Naive thymus-derived CD8-positive, alpha-beta T cell (primary cell): ENCODE measurements around the gene DEFB110. TPM values are rescaled to one million over a fixed set of nuclear protein-coding genes. Genes with fewer than 3 reads are reported as not detected.
A peak's percentile ranks its signal among the peaks of the same experiment; 100 is the strongest.

Experiments
- ATAC-seq, 2 donors: fragments of 150-1000 bp; cut with Tn5 transposase in 1 of 2; sonication (Bioruptor Pico), chemical (Tn5 transposase) in 1 of 2; 1 replicate in 1 of 2; 2 replicates in 1 of 2; pipeline ENCODE4 v1.10.0; 2021; ENCODE audit warnings: mild to moderate bottlenecking in 2 of 2, moderate library complexity in 2 of 2
- POLR2A ChIA-PET: fragments of 350-600 bp; sonication (Branson Sonifier 250); formaldehyde crosslinking; loops from one replicate; lab custom pipeline; 2021; ENCODE audit warnings: antibody characterized with exemption; lab: Charles Lee
- DNase-seq, 10 donors: peaks; one replicate each; pipeline versions ENCODE4 v3.0.0 to v3.0.0-alpha.2; 2020 to 2022
- H3K27ac Mint-ChIP-seq, 10 donors: one replicate each; pipeline ENCODE4 v1.8.0; 2020 to 2022; ENCODE audit warnings: mild to moderate bottlenecking in 10 of 10, mixed read lengths in 10 of 10, moderate library complexity in 4 of 10, inconsistent platforms in 1 of 10
- H3K27me3 Mint-ChIP-seq, 5 donors: one replicate each; pipeline ENCODE4 v1.8.0; 2021 to 2022; ENCODE audit warnings: mixed read lengths in 5 of 5
- H3K36me3 Mint-ChIP-seq, 3 donors: one replicate each; pipeline ENCODE4 v1.8.0; 2020 to 2022; ENCODE audit warnings: mixed read lengths in 3 of 3, mild to moderate bottlenecking in 2 of 3, inconsistent platforms in 1 of 3
- H3K4me1 Mint-ChIP-seq, 4 donors: one replicate each; pipeline ENCODE4 v1.8.0; 2021 to 2022; ENCODE audit warnings: mixed read lengths in 4 of 4
- H3K4me3 Mint-ChIP-seq, 10 donors: one replicate each; pipeline ENCODE4 v1.8.0; 2020 to 2022; ENCODE audit warnings: mild to moderate bottlenecking in 10 of 10, mixed read lengths in 10 of 10, moderate library complexity in 6 of 10, inconsistent platforms in 1 of 10
- H3K9me3 Mint-ChIP-seq, 9 donors: one replicate each; pipeline ENCODE4 v1.8.0; 2020 to 2022; ENCODE audit warnings: mixed read lengths in 9 of 9, mild to moderate bottlenecking in 3 of 9, inconsistent platforms in 1 of 9, moderate library complexity in 1 of 9
- polyA plus RNA-seq, 3 donors: library from polyadenylated mRNA; unstranded; fragments of 300-500 nt; fragmentation: Illumina TruSeq; gene quantifications; one replicate each; pipeline ENCODE4 v1.2.3, GENCODE V29; 2021
- total RNA-seq, 8 experiments: library from RNA in 2 of 8; stranded (reverse) in 2 of 8; gene quantifications; one replicate each; pipeline ENCODE4 v1.2.3 and lab custom pipeline; 2021 to 2026

DEFB110 gene
- total and polyA plus RNA-seq, 5 experiments from 2014 or later = not detected

DNA sequence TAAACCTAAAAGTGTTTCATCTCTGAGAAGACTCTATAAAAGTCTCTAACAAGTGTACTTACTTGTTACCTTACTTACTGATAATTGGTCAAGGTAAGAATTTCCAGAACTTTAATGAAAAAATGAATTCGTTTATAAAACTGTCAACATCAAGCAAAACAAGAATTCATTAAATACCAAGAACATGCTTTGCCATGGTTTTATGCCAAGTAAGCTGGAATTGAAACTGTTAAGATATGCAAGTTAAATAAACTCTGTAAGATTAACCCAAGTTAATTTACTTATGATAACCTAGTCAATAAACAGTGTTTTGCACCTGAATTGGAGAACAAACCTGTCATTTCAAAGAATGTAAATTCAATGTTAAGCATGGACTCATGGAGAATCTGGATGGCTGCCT, 35.2 kb downstream of the DEFB110 start:
- POLR2A ChIA-PET = no interaction called here
- H3K36me3 Mint-ChIP-seq = no peaks in the 10 kb centered on the region
- peaks cover 0 to 7% (median 0%) of the 10 kb centered on the region in 9 donors for H3K9me3 Mint-ChIP-seq
- ATAC-seq (no peak), DNase-seq (no peak)
- H3K27ac Mint-ChIP-seq = no peak overlapping the region
- H3K4me3 Mint-ChIP-seq = no peak overlapping the region
- H3K27me3 Mint-ChIP-seq = no peaks in the 10 kb centered on the region
- no peaks in the 10 kb centered on the region for H3K4me1 Mint-ChIP-seq

DNA sequence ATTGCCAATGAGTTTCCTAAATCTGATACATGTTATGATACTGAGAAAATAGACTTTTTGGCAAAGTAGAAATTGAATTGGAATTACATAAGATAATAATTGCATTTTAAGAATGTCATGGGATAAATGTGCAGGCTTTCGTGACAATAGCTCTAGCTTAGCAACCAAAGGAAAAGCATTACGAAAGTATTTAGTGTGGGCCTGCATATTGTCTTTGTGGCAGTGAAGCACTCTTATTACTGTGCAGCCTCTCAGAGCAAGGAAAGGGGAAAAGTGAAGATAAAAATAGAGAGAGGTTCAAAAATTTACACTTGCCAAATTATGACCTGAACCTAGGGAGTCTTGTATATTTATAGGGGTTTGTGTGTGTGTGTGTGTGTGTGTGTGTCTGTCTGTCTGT, 39.7 kb downstream of the DEFB110 start:
- peaks cover 0 to 10% (median 2%) of the 10 kb centered on the region in 9 donors for H3K9me3 Mint-ChIP-seq
- H3K4me1 Mint-ChIP-seq = peaks cover 0 to 4% (median 1%) of the 10 kb centered on the region in 4 donors
- no peak overlapping the region for H3K4me3 Mint-ChIP-seq
- H3K27ac Mint-ChIP-seq = no peak overlapping the region
- H3K36me3 Mint-ChIP-seq = no peaks in the 10 kb centered on the region
- POLR2A ChIA-PET = no interaction called here
- no peak for ATAC-seq
- H3K27me3 Mint-ChIP-seq = peaks cover 0 to 2% (median 0%) of the 10 kb centered on the region in 5 donors
- no peak for DNase-seq

DNA sequence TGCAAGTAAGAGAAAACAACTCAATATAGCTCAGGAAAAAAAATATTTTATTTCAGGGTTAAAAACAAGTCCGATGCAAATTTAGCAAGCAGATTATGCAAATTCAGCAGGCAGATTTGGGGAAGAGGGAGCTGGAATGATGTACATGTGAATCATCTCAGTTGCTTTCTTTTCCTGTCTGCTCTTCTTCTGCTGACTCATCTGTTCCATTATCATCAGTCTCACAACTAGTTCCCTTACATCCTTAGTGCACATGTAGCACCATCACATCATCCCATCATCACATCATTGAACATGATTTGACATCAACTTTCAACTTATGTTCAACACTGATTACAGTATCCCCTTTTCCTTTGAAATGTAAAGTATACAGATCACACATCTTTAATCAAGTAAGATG, 40.9 kb downstream of the DEFB110 start:
- peaks cover 0 to 4% (median 1%) of the 10 kb centered on the region in 4 donors for H3K4me1 Mint-ChIP-seq
- peaks cover 0 to 2% (median 0%) of the 10 kb centered on the region in 5 donors for H3K27me3 Mint-ChIP-seq
- H3K27ac Mint-ChIP-seq = no peak overlapping the region
- H3K36me3 Mint-ChIP-seq = no peaks in the 10 kb centered on the region
- no peak overlapping the region for H3K4me3 Mint-ChIP-seq
- H3K9me3 Mint-ChIP-seq = peaks cover 0 to 10% (median 2%) of the 10 kb centered on the region in 9 donors
- POLR2A ChIA-PET = no interaction called here
- ATAC-seq (no peak), DNase-seq (no peak)

DNA sequence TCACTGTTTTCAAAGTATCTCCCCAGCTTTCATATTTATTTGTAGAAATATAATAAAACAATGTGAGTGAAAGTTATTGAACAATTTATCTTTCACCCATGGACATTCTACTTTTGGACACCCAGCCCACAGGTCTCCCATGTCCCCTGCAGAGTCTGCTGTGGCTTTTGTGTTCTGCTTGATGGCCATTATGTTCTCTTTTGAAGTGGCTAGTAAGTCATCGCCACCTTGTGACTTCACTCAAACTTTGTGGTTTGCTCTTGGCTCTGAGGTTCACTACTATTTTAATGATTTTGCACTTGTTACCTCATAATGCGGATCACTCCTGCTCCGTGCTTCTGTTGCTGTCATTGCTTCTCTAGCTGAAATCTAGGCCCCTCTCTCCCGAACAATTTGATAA, 42.2 kb downstream of the DEFB110 start:
- Mint-ChIP-seq H3K9me3 (peaks cover 0 to 10% (median 2%) of the 10 kb centered on the region in 9 donors), H3K4me1 (peaks cover 0 to 4% (median 1%) of the 10 kb centered on the region in 4 donors), H3K27ac (no peak overlapping the region), H3K27me3 (peaks cover 0 to 2% (median 0%) of the 10 kb centered on the region in 5 donors), H3K4me3 (no peak overlapping the region), H3K36me3 (no peaks in the 10 kb centered on the region)
- POLR2A ChIA-PET = no interaction called here
- DNase-seq (no peak), ATAC-seq (no peak)

DNA sequence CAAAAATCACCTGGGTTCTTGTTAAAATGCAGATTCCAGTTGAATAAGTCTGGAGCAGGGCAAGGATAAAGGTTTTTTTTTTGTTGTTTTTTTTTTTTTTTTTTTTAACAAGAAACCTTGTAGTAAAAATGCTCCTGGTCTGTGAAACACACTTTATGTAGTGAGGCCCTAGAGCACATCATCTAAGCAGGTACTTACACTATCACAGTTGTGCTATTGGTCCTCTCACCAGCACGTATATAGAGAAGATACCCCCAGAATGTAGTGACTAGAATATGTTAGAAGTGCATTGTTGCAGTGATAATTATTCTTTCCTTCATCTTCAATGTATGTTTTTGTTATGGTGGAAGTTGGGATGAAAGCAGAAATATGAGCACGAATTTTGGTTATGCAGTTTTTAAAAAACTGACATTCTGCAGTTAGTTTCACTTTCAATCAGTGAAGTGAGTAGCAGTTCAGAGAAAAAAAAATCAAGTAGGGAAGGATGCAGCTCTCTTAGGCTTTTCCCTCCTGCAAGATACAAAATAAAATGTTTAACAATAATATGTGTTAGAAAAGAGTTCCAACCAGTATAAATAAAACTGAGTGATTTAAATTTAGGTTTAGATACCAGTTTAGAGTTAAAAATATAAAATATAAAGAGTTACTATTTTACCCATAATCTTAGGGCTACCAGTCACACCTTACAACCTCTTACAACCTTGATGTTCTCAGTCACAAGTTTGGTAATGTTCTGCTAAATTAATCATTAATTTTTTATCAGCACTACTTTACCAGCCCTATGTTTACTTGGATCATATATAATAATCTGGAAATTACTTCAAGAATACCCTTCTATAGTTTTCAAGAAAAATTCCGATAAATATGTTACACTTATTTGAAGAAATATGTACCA, 43.2 kb downstream of the DEFB110 start:
- H3K4me3 Mint-ChIP-seq = peak overlapping the region in 3 of 10 donors; percentile 25 to 37 (median 32)

DNA sequence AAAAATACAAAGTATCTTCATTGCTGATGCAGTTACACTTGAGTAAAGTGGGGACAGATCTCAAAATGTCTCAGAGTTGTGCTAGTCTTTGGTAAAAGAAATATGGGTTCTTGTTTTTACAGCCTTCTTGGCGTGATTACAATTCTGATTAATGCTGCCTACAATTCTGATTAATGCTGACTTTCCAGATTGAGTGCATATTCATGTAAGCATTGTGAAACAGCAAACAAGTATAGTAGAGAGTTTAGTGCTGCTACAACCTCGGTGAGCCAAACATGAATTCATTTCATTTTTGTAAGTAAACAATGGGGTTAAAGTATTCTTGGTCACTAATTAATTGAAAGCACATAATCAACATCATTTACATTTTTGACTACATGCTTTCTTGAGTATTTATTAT, 52.2 kb downstream of the DEFB110 start, which contains the start of gene DEFB113:
TSS of gene DEFB113 (minus strand) at position 21 of the 400 bp plus-strand sequence. CDS start at position 21, 0 bp downstream.
- POLR2A ChIA-PET = no interaction called here
- DNase-seq = no peak
- Mint-ChIP-seq H3K36me3 (no peaks in the 10 kb centered on the region), H3K27ac (peak within 1 kb of the TSS in 1 of 10 donors; percentile 25), H3K27me3 (no peaks in the 10 kb centered on the region), H3K9me3 (peaks cover 0 to 17% (median 0%) of the 10 kb centered on the region in 9 donors), H3K4me1 (no peaks in the 10 kb centered on the region), H3K4me3 (no peak within 1 kb of the TSS)
- ATAC-seq = no peak

More for the DNA sequence above, 43.2 kb downstream of the DEFB110 start:
- ATAC-seq (no peak), DNase-seq (no peak)
- Mint-ChIP-seq H3K27ac (peak overlapping the region in 1 of 10 donors; percentile 21), H3K4me1 (peaks cover 0 to 4% (median 1%) of the 10 kb centered on the region in 4 donors), H3K27me3 (peaks cover 0 to 2% (median 0%) of the 10 kb centered on the region in 5 donors), H3K36me3 (no peaks in the 10 kb centered on the region), H3K9me3 (peaks cover 0 to 10% (median 2%) of the 10 kb centered on the region in 9 donors)
- POLR2A ChIA-PET = no interaction called here

Other genes with a start within 250 kb of the DEFB110 start
- gene PGK2, start 234.7 kb downstream of the DEFB110 start, total RNA-seq = not detected
- gene PGK2, start 234.7 kb downstream of the DEFB110 start, polyA plus RNA-seq = not detected
- not detected for gene CRISP1, start 155.5 kb downstream of the DEFB110 start, total RNA-seq
- gene CRISP1, start 155.5 kb downstream of the DEFB110 start, polyA plus RNA-seq = not detected
- gene DEFB114, start 57.8 kb downstream of the DEFB110 start, total RNA-seq = not detected
- gene DEFB114, start 57.8 kb downstream of the DEFB110 start, polyA plus RNA-seq = not detected
- not detected for gene DEFB113, start 52.4 kb downstream of the DEFB110 start, total RNA-seq
- not detected for gene DEFB113, start 52.4 kb downstream of the DEFB110 start, polyA plus RNA-seq
- gene DEFB112, start 27.9 kb upstream of the DEFB110 start, total RNA-seq = not detected
- gene DEFB112, start 27.9 kb upstream of the DEFB110 start, polyA plus RNA-seq = not detected